Mucosa of descending colon (tissue), 3 donors: Measurements from ENCODE around the gene TPM1. TPM values are rescaled to one million over a fixed set of nuclear protein-coding genes. Genes with fewer than 3 reads are reported as not detected.

Experiments
- ATAC-seq: fragments of 200-7000 bp; cut with Tn5 transposase; one replicate; pipeline ENCODE4 v1.9.1; 2020; ENCODE audit warnings: mild to moderate bottlenecking, moderate library complexity
- DNase-seq, 3 donors: peaks; one replicate each; pipeline ENCODE4 v3.0.0-alpha.2; 2020
- H3K36me3 ChIP-seq: fragments of 200-600 bp; one replicate; pipeline ENCODE4 v1.8.0; 2021; ENCODE audit warnings: low read depth, mild to moderate bottlenecking
- H3K4me1 ChIP-seq: fragments of 200-600 bp; one replicate; pipeline ENCODE4 v1.8.0; 2021; ENCODE audit warnings: low read depth, mild to moderate bottlenecking
- H3K4me3 ChIP-seq: fragments of 200-600 bp; one replicate; pipeline ENCODE4 v1.8.0; 2021; ENCODE audit warnings: mild to moderate bottlenecking
- H3K9me3 ChIP-seq: fragments of 200-600 bp; one replicate; pipeline ENCODE4 v1.8.0; 2021; ENCODE audit warnings: mild to moderate bottlenecking
- intact Hi-C, 2 donors: fragments of 100-400 bp; cut with DNase I in 1 of 2; cut with micrococcal nuclease in 1 of 2; formaldehyde crosslinking; loops; one replicate each; pipeline versions ENCODE4 v1.11.0 to v1.11.1; 2022; cut with DNase I, micrococcal nuclease
- total RNA-seq, 3 donors: library from RNA; stranded (reverse); fragmentation: NEBNext Ultra II Directional in 2 of 3; extraction: Animal tissue kit (Norgen Biotek cat#: 25700) in 2 of 3; gene quantifications; one replicate each; pipeline versions ENCODE4 v1.2.1 to v1.2.4, GENCODE V29; 2021 to 2023
- TF ChIP-seq, protein P1 (sequence below): fragments of 200-600 bp; IDR thresholded peaks from one replicate; pipeline ENCODE4 v1.8.0; 2022; ENCODE audit warnings: antibody characterized with exemption, mild to moderate bottlenecking
- donor health status: DM: no; HTN: no; CAD: no; lungs with moderate emphysema.
- donor health status: DM: no; HTN: no; CAD: no.
- donor health status: DM: no; HTN: yes; CAD: no.

TPM1 gene
- total RNA-seq, 3 donors from 2014 or later: 613 to 1,704 (median 696) TPM

DNA sequence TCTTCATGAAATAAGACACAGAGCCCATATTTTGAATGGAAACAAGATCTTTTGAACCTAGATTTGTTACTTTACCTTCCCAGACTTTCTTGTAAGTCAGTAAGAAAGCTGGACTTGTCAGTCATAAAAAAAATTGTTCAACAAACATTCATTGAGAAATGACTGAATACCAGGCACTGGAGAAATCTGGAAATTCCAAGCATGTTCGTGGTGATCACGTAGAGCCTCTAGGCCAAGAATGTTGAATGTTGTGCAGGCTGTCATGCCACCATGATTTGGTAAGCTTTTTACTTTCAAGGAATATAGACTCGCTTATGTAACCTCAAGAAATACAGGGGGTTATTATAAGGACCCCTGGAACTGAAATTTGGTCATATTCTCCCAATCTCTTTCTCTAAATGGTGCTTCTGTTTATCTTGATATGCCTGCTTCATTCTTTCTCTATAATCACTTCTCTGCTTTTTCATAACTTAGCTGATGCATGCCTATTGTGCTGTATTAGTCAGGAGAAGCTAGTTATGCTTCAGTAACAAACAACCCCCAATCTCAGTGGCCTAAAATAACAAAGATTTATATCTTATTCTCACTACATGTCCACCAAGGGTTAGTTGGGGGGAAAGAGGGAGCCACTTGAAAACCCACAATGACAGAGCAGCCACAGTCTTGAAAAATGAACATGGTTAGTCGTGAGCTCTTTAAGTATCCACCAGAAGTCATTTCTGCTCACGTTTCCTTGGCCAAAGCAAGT, 3.4 kb upstream of the TPM1 start:
- intact Hi-C loops: no loop called here
- no peak overlapping the region for H3K4me3 ChIP-seq
- H3K4me1 ChIP-seq: peaks cover 14% of the 10 kb centered on the region
- TF ChIP-seq, protein P1, sequence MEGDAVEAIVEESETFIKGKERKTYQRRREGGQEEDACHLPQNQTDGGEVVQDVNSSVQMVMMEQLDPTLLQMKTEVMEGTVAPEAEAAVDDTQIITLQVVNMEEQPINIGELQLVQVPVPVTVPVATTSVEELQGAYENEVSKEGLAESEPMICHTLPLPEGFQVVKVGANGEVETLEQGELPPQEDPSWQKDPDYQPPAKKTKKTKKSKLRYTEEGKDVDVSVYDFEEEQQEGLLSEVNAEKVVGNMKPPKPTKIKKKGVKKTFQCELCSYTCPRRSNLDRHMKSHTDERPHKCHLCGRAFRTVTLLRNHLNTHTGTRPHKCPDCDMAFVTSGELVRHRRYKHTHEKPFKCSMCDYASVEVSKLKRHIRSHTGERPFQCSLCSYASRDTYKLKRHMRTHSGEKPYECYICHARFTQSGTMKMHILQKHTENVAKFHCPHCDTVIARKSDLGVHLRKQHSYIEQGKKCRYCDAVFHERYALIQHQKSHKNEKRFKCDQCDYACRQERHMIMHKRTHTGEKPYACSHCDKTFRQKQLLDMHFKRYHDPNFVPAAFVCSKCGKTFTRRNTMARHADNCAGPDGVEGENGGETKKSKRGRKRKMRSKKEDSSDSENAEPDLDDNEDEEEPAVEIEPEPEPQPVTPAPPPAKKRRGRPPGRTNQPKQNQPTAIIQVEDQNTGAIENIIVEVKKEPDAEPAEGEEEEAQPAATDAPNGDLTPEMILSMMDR: no peak
- H3K9me3 ChIP-seq: no peaks in the 10 kb centered on the region
- ATAC-seq: no peak
- no peaks in the 10 kb centered on the region for H3K36me3 ChIP-seq
- DNase-seq: no peak

- no peaks in the 10 kb centered on the region for H3K36me3 ChIP-seq
- DNase-seq: no peak
- peaks cover 14% of the 10 kb centered on the region for H3K4me1 ChIP-seq
- no peaks in the 10 kb centered on the region for H3K9me3 ChIP-seq
- TF ChIP-seq, protein P1: no peak
- no peak for ATAC-seq
- no peak overlapping the region for H3K4me3 ChIP-seq
- intact Hi-C loops: loop anchor here in 1 of 2 donors (10.0 kb wide), 2 partner anchors 145 to 195 kb away; no protein-coding TSS in a partner anchor
Measured at GRCh38 chr15:63039811-63040210, 2.7 kb upstream of the TPM1 start.

GRCh38 chr15:63040509-63040908, 2.0 kb upstream of the TPM1 start:
- DNase-seq (no peak), ATAC-seq (no peak)
- peaks cover 13% of the 10 kb centered on the region for H3K4me1 ChIP-seq
- intact Hi-C loops: loop anchor here in 1 of 2 donors (10.0 kb wide), 2 partner anchors 146 to 196 kb away; no protein-coding TSS in a partner anchor
- TF ChIP-seq, protein P1: no peak
- H3K36me3 ChIP-seq: no peaks in the 10 kb centered on the region
- no peak overlapping the region for H3K4me3 ChIP-seq
- H3K9me3 ChIP-seq: no peaks in the 10 kb centered on the region

- no peaks in the 10 kb centered on the region for H3K36me3 ChIP-seq
- H3K4me1 ChIP-seq: peaks cover 13% of the 10 kb centered on the region
- DNase-seq: no peak
- intact Hi-C loops: loop anchor here in 1 of 2 donors (10.0 kb wide), 2 partner anchors 146 to 196 kb away; no protein-coding TSS in a partner anchor
- no peak overlapping the region for H3K4me3 ChIP-seq
- TF ChIP-seq, protein P1: no peak
- no peak for ATAC-seq
- H3K9me3 ChIP-seq: no peaks in the 10 kb centered on the region
Measured at GRCh38 chr15:63040954-63041353, 1.6 kb upstream of the TPM1 start.

DNA sequence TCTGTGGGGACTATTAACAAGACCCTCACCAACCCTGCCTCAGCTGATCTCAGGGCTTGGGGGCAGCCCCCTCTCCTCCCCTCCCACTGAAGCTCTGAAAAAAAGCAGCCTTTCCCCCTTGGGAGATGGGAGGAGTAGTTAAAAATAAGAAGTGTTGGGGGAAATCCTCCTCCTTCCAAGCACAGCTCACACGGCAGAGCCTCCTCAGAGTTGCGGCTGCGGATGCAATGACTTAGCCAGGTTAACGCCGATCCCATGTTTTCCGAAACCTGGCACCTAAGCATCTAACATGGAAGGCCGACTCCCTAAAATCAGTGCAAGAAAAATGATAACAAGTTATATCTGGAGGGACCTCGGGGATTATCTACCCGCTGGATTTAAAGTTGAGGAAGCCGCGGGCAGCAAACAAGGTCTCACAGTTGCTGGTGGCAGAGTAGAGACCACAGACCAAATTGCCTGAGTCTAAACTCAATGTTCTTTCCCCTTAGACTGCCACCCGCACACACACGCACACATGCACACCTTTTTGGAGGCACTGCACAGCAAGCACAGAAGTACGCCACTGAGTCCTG, 1.1 kb upstream of the TPM1 start:
- peaks cover 10% of the 10 kb centered on the region for H3K4me1 ChIP-seq
- no peaks in the 10 kb centered on the region for H3K9me3 ChIP-seq
- H3K4me3 ChIP-seq: no peak overlapping the region
- no peaks in the 10 kb centered on the region for H3K36me3 ChIP-seq
- ATAC-seq (no peak), DNase-seq (no peak)
- intact Hi-C loops: loop anchor here in 1 of 2 donors (10.0 kb wide), 2 partner anchors 147 to 197 kb away; no protein-coding TSS in a partner anchor
- TF ChIP-seq, protein P1: no peak
